Right lobe of liver (tissue), 6 donors: ENCODE results near the gene HMGCS2. TPM values are rescaled to one million over a fixed set of nuclear protein-coding genes. Genes with fewer than 3 reads are reported as not detected.
A peak's percentile ranks its signal among the peaks of the same experiment; 100 is the strongest.
"Not testable (repeated sequence)": the region's sequence is repeated elsewhere in the genome, so short reads cannot be mapped to it uniquely, and the experiment has no call there.

ENCODE experiments used
- ATAC-seq, 4 donors: fragments of 200-7000 bp; cut with Tn5 transposase; one replicate each; pipeline ENCODE4 v1.9.1; 2020; ENCODE audit warnings: mild to moderate bottlenecking in 4 of 4, moderate library complexity in 4 of 4
- DNase-seq, 3 donors: peaks; one replicate each; pipeline ENCODE4 v3.0.0-alpha.2; 2020
- H3K27ac ChIP-seq, 3 donors: fragments of 200-600 bp; one replicate each; pipeline ENCODE4 v1.8.0; 2022
- H3K27me3 ChIP-seq, 2 donors: fragments of 200-600 bp; one replicate each; pipeline ENCODE4 v1.8.0; 2022
- H3K36me3 ChIP-seq, 4 donors: fragments of 200-600 bp; sonication (generic) in 1 of 4; one replicate each; pipeline versions ENCODE4 v1.5.1 to v1.8.0; 2017 to 2022; ENCODE audit warnings: control low read depth in 1 of 4
- H3K4me1 ChIP-seq, 4 donors: fragments of 200-600 bp; sonication (generic) in 1 of 4; one replicate each; pipeline versions ENCODE4 v1.5.1 to v1.8.0; 2017 to 2022; ENCODE audit warnings: control low read depth in 1 of 4
- H3K4me3 ChIP-seq, 3 donors: fragments of 200-600 bp; one replicate each; pipeline ENCODE4 v1.8.0; 2022
- H3K9me3 ChIP-seq, 4 donors: fragments of 200-600 bp; sonication (generic) in 1 of 4; one replicate each; pipeline versions ENCODE4 v1.5.1 to v1.8.0; 2017 to 2022; ENCODE audit warnings: control low read depth in 1 of 4
- CTCF ChIP-seq, 4 donors: fragments of 200-600 bp in 3 of 4; fragments of 450-650 bp in 1 of 4; IDR thresholded peaks; one replicate each; pipeline versions ENCODE4 v1.5.1 to v1.8.0; 2016 to 2022; ENCODE audit warnings: antibody characterized with exemption in 4 of 4, mild to moderate bottlenecking in 2 of 4
- POLR2A ChIP-seq: fragments of 450-650 bp; IDR thresholded peaks from one replicate; pipeline ENCODE4 v1.6.1; 2017; ENCODE audit warnings: antibody characterized with exemption, mild to moderate bottlenecking
- WGBS: methylation state at CpG from one replicate; pipeline ENCODE4 v1.1.6; 2018; ENCODE audit warnings: low coverage, low lambda C conversion rate; ENCODE audit not compliant: insufficient coverage; ENCODE audit errors: missing lambda C conversion rate; 5-methylcytosine and 5-hydroxymethylcytosine counted together
- intact Hi-C, 2 donors: fragments of 100-400 bp; cut with DNase I; formaldehyde crosslinking; loops; one replicate each; pipeline versions ENCODE4 v1.11.2 to v1.14.1; 2022
- total RNA-seq, 6 experiments: library from RNA; depleted of rRNA in 2 of 6; stranded (reverse); fragments of >200 nt in 2 of 6; fragmentation: NEBNext Ultra II Directional in 3 of 6; extraction: Animal tissue kit (Norgen Biotek cat#: 25700) in 3 of 6; gene quantifications; one replicate each; pipeline versions ENCODE4 v1.1.0 to v1.2.4, GENCODE V29; 2016 to 2023
- donor health status: DM: no; HTN: yes; CAD: no.
- donor health status: DM: no; HTN: no; CAD: no.
- donor health status: DM: no; HTN: no; CAD: no.
- donor health status: DM: no; HTN: yes; CAD: no.
- donor health status: DM: no; HTN: yes; CAD: no.

The HMGCS2 gene
- total RNA-seq, 6 experiments from 2014 or later: 390 to 938 (median 855) TPM

- TF ChIP-seq CTCF (IDR thresholded peaks at IDR 0.05): no peak
- no peak for TF ChIP-seq POLR2A
- peak overlapping the region in 2 of 3 donors; percentile 74 to 76 for H3K27ac ChIP-seq
- 37% methylated on average over 6 of the region's 6 CpGs for WGBS
- H3K36me3 ChIP-seq: no peaks in the 10 kb centered on the region
- H3K27me3 ChIP-seq: no peaks in the 10 kb centered on the region
- peaks cover 0 to 32% (median 11%) of the 10 kb centered on the region in 4 donors for H3K4me1 ChIP-seq
- H3K9me3 ChIP-seq: no peaks in the 10 kb centered on the region
- DNase-seq: no peak
- intact Hi-C loops: no loop called here
- ATAC-seq: peak in 1 of 4 donors; percentile 6
- H3K4me3 ChIP-seq: peak overlapping the region in 2 of 3 donors; percentile 69 to 72
Measured at GRCh38 chr1:119713749-119714456, 54.8 kb downstream of the HMGCS2 start.

GRCh38 chr1:119713039-119713748 is 55.5 kb downstream of the HMGCS2 start:
- TF ChIP-seq CTCF (IDR thresholded peaks at IDR 0.05): no peak
- no peak for TF ChIP-seq POLR2A
- peak; percentile 64 to 69 (median 67) for ATAC-seq
- Histone ChIP-seq H3K9me3 (no peaks in the 10 kb centered on the region), H3K4me1 (peaks cover 0 to 25% (median 9%) of the 10 kb centered on the region in 4 donors), H3K27ac (peak overlapping the region in 2 of 3 donors; percentile 74 to 76), H3K4me3 (peak overlapping the region; percentile 46 to 72 (median 69)), H3K27me3 (no peaks in the 10 kb centered on the region), H3K36me3 (no peaks in the 10 kb centered on the region)
- DNase-seq: peak; percentile 28 to 66 (median 63)
- intact Hi-C loops: no loop called here
- WGBS: 13% methylated on average over 17 of the region's 17 CpGs

GRCh38 chr1:119712342-119713038 is 56.2 kb downstream of the HMGCS2 start:
- Histone ChIP-seq H3K27ac (peak overlapping the region in 2 of 3 donors; percentile 74 to 76), H3K4me3 (peak overlapping the region; percentile 46 to 72 (median 69)), H3K36me3 (no peaks in the 10 kb centered on the region), H3K27me3 (no peaks in the 10 kb centered on the region), H3K9me3 (no peaks in the 10 kb centered on the region), H3K4me1 (peaks cover 0 to 19% (median 8%) of the 10 kb centered on the region in 4 donors)
- DNase-seq (peak; percentile 46 to 74 (median 70)), ATAC-seq (peak; percentile 62 to 78 (median 69))
- TF ChIP-seq POLR2A (peak; percentile 23), CTCF (IDR thresholded peaks at IDR 0.05) (no peak)
- intact Hi-C loops: no loop called here
- 0% methylated on average over 5 of the region's 51 CpGs for WGBS

- DNase-seq (peak; percentile 64 to 82 (median 76)), ATAC-seq (peak; percentile 81 to 89 (median 84))
- intact Hi-C loops: no loop called here
- WGBS: 0% methylated on average over 13 of the region's 27 CpGs
- Histone ChIP-seq H3K4me3 (peak within 1 kb of the TSS; percentile 46 to 72 (median 69)), H3K36me3 (no peaks in the 10 kb centered on the region), H3K9me3 (no peaks in the 10 kb centered on the region), H3K4me1 (peaks cover 0 to 19% (median 8%) of the 10 kb centered on the region in 4 donors), H3K27ac (peak within 1 kb of the TSS in 2 of 3 donors; percentile 74 to 76), H3K27me3 (no peaks in the 10 kb centered on the region)
- TF ChIP-seq CTCF (IDR thresholded peaks at IDR 0.05): no peak
- peak; percentile 75 for TF ChIP-seq POLR2A
Measured at GRCh38 chr1:119711804-119712341, 56.8 kb downstream of the HMGCS2 start, which contains the start of gene PHGDH. TSS of gene PHGDH (plus strand) at chr1:119711934. CDS start at chr1:119712023, 89 bp downstream.

- H3K27me3 ChIP-seq, H3K36me3 ChIP-seq, H3K27ac ChIP-seq, H3K9me3 ChIP-seq, ATAC-seq, intact Hi-C loops, DNase-seq: not testable (repeated sequence)
- H3K4me1 ChIP-seq: peaks cover 0 to 19% (median 8%) of the 10 kb centered on the region in 4 donors
- 7% methylated on average over 8 of the region's 10 CpGs for WGBS
- peak overlapping the region; percentile 46 to 72 (median 69) for H3K4me3 ChIP-seq
Measured at GRCh38 chr1:119711356-119711803, 57.3 kb downstream of the HMGCS2 start.

GRCh38 chr1:119706599-119706998 is 62.1 kb downstream of the HMGCS2 start:
- WGBS: 100% methylated on average over 3 of the region's 6 CpGs
- H3K4me3 ChIP-seq, H3K4me1 ChIP-seq, H3K27ac ChIP-seq, DNase-seq, ATAC-seq, intact Hi-C loops, H3K27me3 ChIP-seq, H3K36me3 ChIP-seq, H3K9me3 ChIP-seq: not testable (repeated sequence)
